Parathyroid adenoma (tissue), 2 donors: ENCODE results near the gene FOXO3.

Source experiments
- H2AFZ ChIP-seq: fragments of 300-600 bp; sonication (generic); one replicate; pipeline ENCODE4 v1.7.0; 2017; ENCODE audit warnings: antibody characterized with exemption, mild to moderate bottlenecking
- H3K27ac ChIP-seq: fragments of 300-600 bp; sonication (generic); one replicate; pipeline ENCODE4 v1.7.0; 2017
- H3K27me3 ChIP-seq: fragments of 300-600 bp; sonication (generic); one replicate; pipeline ENCODE4 v1.7.0; 2017; ENCODE audit warnings: low read length; ENCODE audit not compliant: control insufficient read depth, insufficient read depth
- H3K36me3 ChIP-seq: fragments of 300-600 bp; sonication (generic); one replicate; pipeline ENCODE4 v1.7.0; 2017; ENCODE audit warnings: low read length; ENCODE audit not compliant: control insufficient read depth, insufficient read depth
- H3K4me1 ChIP-seq: fragments of 300-600 bp; sonication (generic); one replicate; pipeline ENCODE4 v1.7.0; 2017; ENCODE audit warnings: control low read depth
- H3K4me2 ChIP-seq: fragments of 300-600 bp; sonication (generic); one replicate; pipeline ENCODE4 v1.7.0; 2017; ENCODE audit warnings: low read length
- H3K4me3 ChIP-seq: fragments of 300-600 bp; sonication (generic); one replicate; pipeline ENCODE4 v1.7.0; 2017; ENCODE audit warnings: low read depth, low read length
- H3K79me2 ChIP-seq: fragments of 300-600 bp; sonication (generic); one replicate; pipeline ENCODE4 v1.7.0; 2017; ENCODE audit warnings: control low read depth
- H3K9ac ChIP-seq: fragments of 300-600 bp; sonication (generic); one replicate; pipeline ENCODE4 v1.7.0; 2017; ENCODE audit warnings: mild to moderate bottlenecking
- H3K9me3 ChIP-seq: fragments of 300-600 bp; sonication (generic); one replicate; pipeline ENCODE4 v1.7.0; 2017; ENCODE audit warnings: low read length; ENCODE audit not compliant: control insufficient read depth
- CTCF ChIP-seq: fragments of 300-600 bp; sonication (generic); IDR thresholded peaks from one replicate; pipeline ENCODE4 v1.7.0; 2017; ENCODE audit warnings: antibody characterized with exemption, mild to moderate bottlenecking
- donor health status: primary hyperparathyroidism.

The FOXO3 gene

GRCh38 chr6:108550256-108550655 is 10.5 kb upstream of the FOXO3 start:
- H3K4me2 ChIP-seq: no peak overlapping the region
- H3K4me3 ChIP-seq: no peak overlapping the region
- H3K79me2 ChIP-seq: no peaks in the 10 kb centered on the region
- no peaks in the 10 kb centered on the region for H3K4me1 ChIP-seq
- H3K36me3 ChIP-seq: no peaks in the 10 kb centered on the region
- no peak overlapping the region for H3K27ac ChIP-seq
- H3K27me3 ChIP-seq: no peaks in the 10 kb centered on the region
- no peak overlapping the region for H2AFZ ChIP-seq
- TF ChIP-seq CTCF: no peak
- H3K9me3 ChIP-seq: no peaks in the 10 kb centered on the region
- H3K9ac ChIP-seq: no peak overlapping the region

- Histone ChIP-seq H3K4me1 (peaks cover 3% of the 10 kb centered on the region), H3K79me2 (no peaks in the 10 kb centered on the region), H3K9ac (no peak overlapping the region), H2AFZ (no peak overlapping the region), H3K36me3 (no peaks in the 10 kb centered on the region), H3K27ac (no peak overlapping the region), H3K4me2 (no peak overlapping the region), H3K9me3 (no peaks in the 10 kb centered on the region), H3K27me3 (no peaks in the 10 kb centered on the region), H3K4me3 (no peak overlapping the region)
- no peak for TF ChIP-seq CTCF
Observed at GRCh38 chr6:108555399-108556052, 5.2 kb upstream of the FOXO3 start.

- H3K36me3 ChIP-seq: no peaks in the 10 kb centered on the region
- H3K4me1 ChIP-seq: peaks cover 3% of the 10 kb centered on the region
- no peak overlapping the region for H3K4me3 ChIP-seq
- no peaks in the 10 kb centered on the region for H3K79me2 ChIP-seq
- no peaks in the 10 kb centered on the region for H3K27me3 ChIP-seq
- H2AFZ ChIP-seq: no peak overlapping the region
- H3K27ac ChIP-seq: no peak overlapping the region
- H3K9me3 ChIP-seq: no peaks in the 10 kb centered on the region
- no peak for TF ChIP-seq CTCF
- H3K9ac ChIP-seq: no peak overlapping the region
- H3K4me2 ChIP-seq: no peak overlapping the region
Observed at GRCh38 chr6:108556250-108556649, 4.5 kb upstream of the FOXO3 start.

- peak overlapping the region; percentile 89 for H2AFZ ChIP-seq
- H3K27me3 ChIP-seq: no peaks in the 10 kb centered on the region
- no peak for TF ChIP-seq CTCF
- H3K4me2 ChIP-seq: peak overlapping the region; percentile 95
- peak overlapping the region; percentile 55 for H3K4me3 ChIP-seq
- H3K9ac ChIP-seq: peak overlapping the region; percentile 5
- H3K9me3 ChIP-seq: no peaks in the 10 kb centered on the region
- no peaks in the 10 kb centered on the region for H3K36me3 ChIP-seq
- H3K4me1 ChIP-seq: peaks cover 3% of the 10 kb centered on the region
- H3K79me2 ChIP-seq: peaks cover 5% of the 10 kb centered on the region
- peak overlapping the region; percentile 73 for H3K27ac ChIP-seq
Observed at GRCh38 chr6:108556866-108557493, 3.7 kb upstream of the FOXO3 start.
